ENCODE results near the gene NEURL3. TPM values are rescaled to one million over a fixed set of nuclear protein-coding genes. Genes with fewer than 3 reads are reported as not detected.

The NEURL3 gene
- total and polyA plus RNA-seq, 4 donors: 0.24 to 2.1 (median 0.72) TPM

- no peak for DNase-seq
- no peaks in the 10 kb centered on the region for H3K27me3 ChIP-seq (ENCODE audit: control insufficient read depth in 3 of 3, insufficient read depth in 3 of 3, low read length in 2 of 3)
Measured at GRCh38 chr2:96484091-96484490, 21.1 kb downstream of the NEURL3 start.

GRCh38 chr2:96477458-96477857, 27.7 kb downstream of the NEURL3 start:
- Histone ChIP-seq H3K27ac (ENCODE audit: low read depth in 1 of 2, low read length in 1 of 2) (no peak overlapping the region), H3K4me3 (no peak overlapping the region), H3K9ac (ENCODE audit: insufficient read depth in 1 of 2, low read length in 2 of 2) (no peak overlapping the region), H3K27me3 (ENCODE audit: control insufficient read depth in 3 of 3, insufficient read depth in 3 of 3, low read length in 2 of 3) (peaks cover 0 to 4% (median 0%) of the 10 kb centered on the region in 3 donors), H3K36me3 (ENCODE audit: control insufficient read depth in 4 of 4, insufficient read depth in 4 of 4, low read length in 4 of 4) (no peaks in the 10 kb centered on the region), H3K9me3 (ENCODE audit: control insufficient read depth in 4 of 4, insufficient read depth in 3 of 4, low read length in 3 of 4) (no peaks in the 10 kb centered on the region), H3K4me1 (ENCODE audit: control insufficient read depth in 5 of 5, insufficient read depth in 5 of 5, low read length in 5 of 5) (no peaks in the 10 kb centered on the region)
- TF ChIP-seq CTCF (IDR thresholded peaks at IDR 0.05; ENCODE audit: control extremely low read depth, extremely low read depth): no peak
- WGBS, 2 donors: 69 to 71% methylated on average over 1 of the region's 1 CpG
- ATAC-seq (ENCODE audit: insufficient read depth, low FRiP score) (no peak), DNase-seq (no peak)

More at GRCh38 chr2:96484091-96484490, 21.1 kb downstream of the NEURL3 start:
- no peak for TF ChIP-seq CTCF (IDR thresholded peaks at IDR 0.05; ENCODE audit: control extremely low read depth, extremely low read depth)
- Histone ChIP-seq H3K9me3 (ENCODE audit: control insufficient read depth in 4 of 4, insufficient read depth in 3 of 4, low read length in 3 of 4) (no peaks in the 10 kb centered on the region), H3K27ac (ENCODE audit: low read depth in 1 of 2, low read length in 1 of 2) (peak overlapping the region in 1 of 2 donors; percentile 2), H3K4me1 (ENCODE audit: control insufficient read depth in 5 of 5, insufficient read depth in 5 of 5, low read length in 5 of 5) (peaks cover 0 to 7% (median 0%) of the 10 kb centered on the region in 5 donors), H3K9ac (ENCODE audit: insufficient read depth in 1 of 2, low read length in 2 of 2) (no peak overlapping the region), H3K4me3 (no peak overlapping the region), H3K36me3 (ENCODE audit: control insufficient read depth in 4 of 4, insufficient read depth in 4 of 4, low read length in 4 of 4) (no peaks in the 10 kb centered on the region)
- WGBS, 2 donors: 77 to 89% methylated on average over 7 of the region's 7 CpGs
- no peak for ATAC-seq (ENCODE audit: insufficient read depth, low FRiP score)

- H3K27ac ChIP-seq (ENCODE audit: low read depth in 1 of 2, low read length in 1 of 2): no peak overlapping the region
- peaks cover 0 to 2% (median 0%) of the 10 kb centered on the region in 3 donors for H3K27me3 ChIP-seq (ENCODE audit: control insufficient read depth in 3 of 3, insufficient read depth in 3 of 3, low read length in 2 of 3)
- H3K9me3 ChIP-seq (ENCODE audit: control insufficient read depth in 4 of 4, insufficient read depth in 3 of 4, low read length in 3 of 4): no peaks in the 10 kb centered on the region
- no peak overlapping the region for H3K9ac ChIP-seq (ENCODE audit: insufficient read depth in 1 of 2, low read length in 2 of 2)
- DNase-seq (no peak), ATAC-seq (ENCODE audit: insufficient read depth, low FRiP score) (no peak)
- WGBS, 2 donors: 93 to 96% methylated on average over 6 of the region's 6 CpGs
- no peak overlapping the region for H3K4me3 ChIP-seq
- TF ChIP-seq CTCF (IDR thresholded peaks at IDR 0.05; ENCODE audit: control extremely low read depth, extremely low read depth): no peak
- no peaks in the 10 kb centered on the region for H3K36me3 ChIP-seq (ENCODE audit: control insufficient read depth in 4 of 4, insufficient read depth in 4 of 4, low read length in 4 of 4)
- peaks cover 0 to 11% (median 0%) of the 10 kb centered on the region in 5 donors for H3K4me1 ChIP-seq (ENCODE audit: control insufficient read depth in 5 of 5, insufficient read depth in 5 of 5, low read length in 5 of 5)
Measured at GRCh38 chr2:96471772-96472171, 33.4 kb downstream of the NEURL3 start.

GRCh38 chr2:96470636-96471035, 34.5 kb downstream of the NEURL3 start:
- no peak overlapping the region for H3K27ac ChIP-seq (ENCODE audit: low read depth in 1 of 2, low read length in 1 of 2)
- H3K36me3 ChIP-seq (ENCODE audit: control insufficient read depth in 4 of 4, insufficient read depth in 4 of 4, low read length in 4 of 4): no peaks in the 10 kb centered on the region
- WGBS, 2 donors: 14 to 15% methylated on average over 23 to 25 of the region's 25 CpGs
- peaks cover 0 to 11% (median 0%) of the 10 kb centered on the region in 5 donors for H3K4me1 ChIP-seq (ENCODE audit: control insufficient read depth in 5 of 5, insufficient read depth in 5 of 5, low read length in 5 of 5)
- ATAC-seq (ENCODE audit: insufficient read depth, low FRiP score) (peak; percentile 58), DNase-seq (peak; percentile 43 to 71 (median 62))
- no peaks in the 10 kb centered on the region for H3K9me3 ChIP-seq (ENCODE audit: control insufficient read depth in 4 of 4, insufficient read depth in 3 of 4, low read length in 3 of 4)
- no peak overlapping the region for H3K4me3 ChIP-seq
- H3K27me3 ChIP-seq (ENCODE audit: control insufficient read depth in 3 of 3, insufficient read depth in 3 of 3, low read length in 2 of 3): no peaks in the 10 kb centered on the region
- no peak overlapping the region for H3K9ac ChIP-seq (ENCODE audit: insufficient read depth in 1 of 2, low read length in 2 of 2)
- TF ChIP-seq CTCF (IDR thresholded peaks at IDR 0.05; ENCODE audit: control extremely low read depth, extremely low read depth): peak; percentile 36

Measured in lung (tissue), 12 donors.